H1 (cell line): ENCODE measurements around the gene CGRRF1. TPM values are rescaled to one million over a fixed set of nuclear protein-coding genes. Genes with fewer than 3 reads are reported as not detected.

ENCODE experiments used
- CTCF ChIA-PET: fragments of 300-600 bp; sonication (Branson Sonifier 250); formaldehyde crosslinking; loops from one replicate; lab custom pipeline; 2021; ENCODE audit not compliant: partially characterized antibody; lab: Charles Lee
- POLR2A ChIA-PET: fragments of 300-600 bp; sonication (Branson Sonifier 250); formaldehyde crosslinking; loops from one replicate; lab custom pipeline; 2021; ENCODE audit warnings: inconsistent platforms; ENCODE audit not compliant: partially characterized antibody; lab: Charles Lee
- DNase-seq, 2 experiments: peaks; one replicate each; pipeline versions ENCODE4 v3.0.0 to v3.0.0-alpha.2; 2010 to 2022; ENCODE audit warnings: low spot score in 2 of 2, low read depth in 1 of 2, mixed read lengths in 1 of 2
- FAIRE-seq: peaks from 2 replicates; lab custom pipeline; 2011; peaks lifted over from hg19 to GRCh38; lab: Jason Lieb, UNC
- H2AFZ ChIP-seq: 2 replicates; pipeline ENCODE4 v1.8.1; 2012; ENCODE audit warnings: low read length, inconsistent platforms
- H2AK5ac ChIP-seq: 2 replicates; pipeline ENCODE4 v1.6.1; 2013; ENCODE audit warnings: low read depth, low read length
- H2BK120ac ChIP-seq: replicated peaks from 2 replicates; pipeline ENCODE3; 2013; ENCODE audit warnings: low read depth, low read length, inconsistent platforms
- H2BK12ac ChIP-seq: 2 replicates; pipeline ENCODE4 v1.6.1; 2013; ENCODE audit warnings: low read depth, low read length
- H2BK15ac ChIP-seq: 2 replicates; pipeline ENCODE4 v1.6.1; 2013; ENCODE audit warnings: low read length
- H2BK20ac ChIP-seq: 2 replicates; pipeline ENCODE4 v1.6.1; 2013; ENCODE audit warnings: low read length
- H2BK5ac ChIP-seq: 2 replicates; pipeline ENCODE4 v1.6.1; 2013; ENCODE audit warnings: low read depth, low read length
- H3K14ac ChIP-seq: 2 replicates; pipeline ENCODE4 v1.6.1; 2013; ENCODE audit warnings: inconsistent platforms; ENCODE audit not compliant: insufficient read length
- H3K18ac ChIP-seq: 2 replicates; pipeline ENCODE4 v1.6.1; 2013; ENCODE audit warnings: low read length; ENCODE audit errors: extremely low read depth
- H3K23ac ChIP-seq: 2 replicates; pipeline ENCODE4 v1.6.1; 2013; ENCODE audit warnings: inconsistent platforms; ENCODE audit not compliant: insufficient read length
- H3K23me2 ChIP-seq: 2 replicates; pipeline ENCODE4 v1.6.1; 2013; ENCODE audit warnings: low read depth, low read length
- H3K27ac ChIP-seq: 2 replicates; pipeline ENCODE4 v1.6.1; 2011; ENCODE audit warnings: low read depth, low read length, inconsistent platforms
- H3K27me3 ChIP-seq, 4 experiments: replicated peaks in 1 of 4; 1 replicate in 1 of 4; 2 replicates in 3 of 4; pipeline versions ENCODE4 v1.6.1 to v1.8.1; 2011 to 2013; ENCODE audit warnings: low read length in 3 of 4, mild to moderate bottlenecking in 3 of 4, inconsistent platforms in 2 of 4, mixed read lengths in 2 of 4, moderate library complexity in 1 of 4; ENCODE audit not compliant: control insufficient read depth in 3 of 4, insufficient read depth in 3 of 4; ENCODE audit errors: extremely low read depth in 1 of 4
- H3K36me3 ChIP-seq, 4 experiments: 2 replicates each; pipeline versions ENCODE4 v1.6.1 to v1.8.1; 2011 to 2013; ENCODE audit warnings: mild to moderate bottlenecking in 4 of 4, low read length in 3 of 4, moderate library complexity in 2 of 4, control low read depth in 1 of 4, inconsistent platforms in 1 of 4; ENCODE audit not compliant: insufficient read depth in 4 of 4, control insufficient read depth in 2 of 4
- H3K4ac ChIP-seq: replicated peaks from 2 replicates; pipeline ENCODE3; 2013; ENCODE audit warnings: low read length, low read depth, mixed read lengths, inconsistent platforms; ENCODE audit not compliant: insufficient read length
- H3K4me1 ChIP-seq, 4 experiments: replicated peaks in 1 of 4; 1 replicate in 1 of 4; 2 replicates in 3 of 4; pipeline versions ENCODE4 v1.6.1 to v1.8.1; 2011 to 2013; ENCODE audit warnings: low read length in 3 of 4, inconsistent platforms in 2 of 4, mixed read lengths in 1 of 4; ENCODE audit not compliant: insufficient read depth in 4 of 4, control insufficient read depth in 3 of 4
- H3K4me2 ChIP-seq, 2 experiments: 2 replicates each; pipeline versions ENCODE4 v1.6.1 to v1.8.1; 2011 to 2013; ENCODE audit warnings: low read depth in 2 of 2, low read length in 2 of 2, control low read depth in 1 of 2, inconsistent platforms in 1 of 2, mild to moderate bottlenecking in 1 of 2; ENCODE audit not compliant: insufficient read depth in 1 of 2
- H3K4me3 ChIP-seq, 4 experiments: fragments of 200-600, 300-600 bp in 1 of 4; sonication (generic), shearing (Covaris generic), sonication (Bioruptor Twin) in 1 of 4; 2 replicates each; pipeline versions ENCODE4 v1.5.1 to v1.8.1; 2011 to 2016; ENCODE audit warnings: low read length in 4 of 4, low read depth in 3 of 4, control low read depth in 2 of 4, inconsistent platforms in 2 of 4, mild to moderate bottlenecking in 2 of 4, mixed read lengths in 1 of 4, moderate library complexity in 1 of 4; ENCODE audit not compliant: insufficient read depth in 2 of 4; ENCODE audit errors: extremely low read depth in 1 of 4
- H3K56ac ChIP-seq: replicated peaks from 2 replicates; pipeline ENCODE3; 2013; ENCODE audit warnings: low read depth, mild to moderate bottlenecking, mixed read lengths, low read length, inconsistent platforms; ENCODE audit not compliant: insufficient read length
- H3K79me1 ChIP-seq: 2 replicates; pipeline ENCODE4 v1.6.1; 2013; ENCODE audit warnings: low read depth, low read length, control low read depth
- H3K79me2 ChIP-seq, 2 experiments: 2 replicates each; pipeline versions ENCODE4 v1.6.1 to v1.8.1; 2012 to 2013; ENCODE audit warnings: low read length in 2 of 2, mild to moderate bottlenecking in 2 of 2, inconsistent platforms in 1 of 2; ENCODE audit not compliant: insufficient read depth in 2 of 2, control insufficient read depth in 1 of 2
- H3K9ac ChIP-seq, 4 experiments: replicated peaks in 1 of 4; 1 replicate in 1 of 4; 2 replicates in 3 of 4; pipeline versions ENCODE4 v1.6.1 to v1.8.1; 2011 to 2013; ENCODE audit warnings: low read depth in 3 of 4, low read length in 3 of 4, control low read depth in 2 of 4, mild to moderate bottlenecking in 2 of 4, moderate library complexity in 2 of 4, inconsistent platforms in 1 of 4; ENCODE audit errors: extremely low read depth in 1 of 4
- H3K9me3 ChIP-seq, 2 experiments: 2 replicates each; pipeline versions ENCODE4 v1.6.1 to v1.8.1; 2012 to 2013; ENCODE audit warnings: mild to moderate bottlenecking in 2 of 2, moderate library complexity in 2 of 2, control low read depth in 1 of 2, inconsistent platforms in 1 of 2, low read depth in 1 of 2, low read length in 1 of 2, mixed read lengths in 1 of 2; ENCODE audit not compliant: insufficient read depth in 2 of 2
- H4K20me1 ChIP-seq, 2 experiments: replicated peaks in 1 of 2; 2 replicates each; pipeline versions ENCODE3 to v1.8.1; 2011 to 2013; ENCODE audit warnings: inconsistent platforms in 2 of 2, low read length in 2 of 2, mild to moderate bottlenecking in 1 of 2; ENCODE audit not compliant: insufficient read depth in 2 of 2, control insufficient read depth in 1 of 2
- H4K5ac ChIP-seq: 2 replicates; pipeline ENCODE4 v1.6.1; 2013; ENCODE audit warnings: low read length, low read depth, mixed read lengths, inconsistent platforms; ENCODE audit not compliant: insufficient read length
- H4K8ac ChIP-seq: 2 replicates; pipeline ENCODE4 v1.8.0; 2013; ENCODE audit warnings: mild to moderate bottlenecking, moderate library complexity, low read length, inconsistent platforms; ENCODE audit not compliant: insufficient read depth; ENCODE audit errors: extremely low read depth
- H4K91ac ChIP-seq: replicated peaks from 2 replicates; pipeline ENCODE3; 2013; ENCODE audit warnings: low read length, mixed read lengths, inconsistent platforms; ENCODE audit not compliant: insufficient read length
- ASH2L ChIP-seq: fragments of 200-600, 300-600 bp; sonication (generic); IDR thresholded peaks from one replicate; pipeline ENCODE4 v1.7.1; 2017; ENCODE audit warnings: low read length
- ATF3 ChIP-seq: IDR thresholded peaks from 2 replicates; pipeline ENCODE4 v1.6.1; 2011; ENCODE audit warnings: low read depth, mild to moderate bottlenecking, low read length; ENCODE audit not compliant: insufficient read depth
- CEBPB ChIP-seq: IDR thresholded peaks from 2 replicates; pipeline ENCODE4 v1.6.1; 2012; ENCODE audit warnings: low read depth, low read length
- EP300 ChIP-seq, 2 experiments: IDR thresholded peaks; 1 replicate in 1 of 2; 2 replicates in 1 of 2; pipeline ENCODE4 v1.6.1; 2011 to 2012; ENCODE audit warnings: low read depth in 2 of 2, low read length in 2 of 2, mild to moderate bottlenecking in 2 of 2, borderline replicate concordance in 1 of 2, inconsistent platforms in 1 of 2, moderate library complexity in 1 of 2
- HDAC2 ChIP-seq, 2 experiments: fragments of 300-600 bp in 1 of 2; sonication (generic) in 1 of 2; IDR thresholded peaks; 2 replicates each; pipeline ENCODE4 v1.6.1; 2011 to 2012; ENCODE audit warnings: low read depth in 2 of 2, low read length in 2 of 2, mild to moderate bottlenecking in 2 of 2, moderate library complexity in 2 of 2, borderline replicate concordance in 1 of 2, inconsistent platforms in 1 of 2
- KDM1A ChIP-seq: fragments of 200-600, 300-600 bp; sonication (generic); IDR thresholded peaks from 2 replicates; pipeline ENCODE4 v1.7.1; 2016; ENCODE audit warnings: mild to moderate bottlenecking, low read length, borderline replicate concordance
- KDM5A ChIP-seq: fragments of 200-600 bp; IDR thresholded peaks from 2 replicates; pipeline ENCODE4 v1.7.1; 2012; ENCODE audit warnings: mild to moderate bottlenecking, low read length, inconsistent platforms, mixed read lengths
- MAFK ChIP-seq: IDR thresholded peaks from 2 replicates; pipeline ENCODE4 v1.6.1; 2012; ENCODE audit warnings: low read depth, mild to moderate bottlenecking, improper control_type of control experiment, low read length
- POLR2AphosphoS5 ChIP-seq: IDR thresholded peaks from 2 replicates; pipeline ENCODE4 v1.6.1; 2011; ENCODE audit warnings: low read depth, low read length
- RXRA ChIP-seq: IDR thresholded peaks from 2 replicates; pipeline ENCODE4 v1.6.1; 2011; ENCODE audit warnings: low read depth, mild to moderate bottlenecking, low read length, moderate library complexity; ENCODE audit not compliant: insufficient read depth
- SIN3A ChIP-seq, 2 experiments: IDR thresholded peaks in 1 of 2; conservative IDR thresholded peaks in 1 of 2; 2 replicates each; pipeline ENCODE4 v1.6.1; 2011 to 2012; ENCODE audit warnings: low read length in 2 of 2, improper control_type of control experiment in 1 of 2, low read depth in 1 of 2, mild to moderate bottlenecking in 1 of 2
- SIX5 ChIP-seq: IDR thresholded peaks from 2 replicates; pipeline ENCODE4 v1.6.1; 2011; ENCODE audit warnings: mild to moderate bottlenecking, low read depth, low read length
- WGBS, 2 experiments: shearing (Covaris generic) in 1 of 2; methylation state at CpG; one replicate each; pipeline versions ENCODE4 v1.1.6 to v1.1.7; 2013 to 2015; ENCODE audit warnings: low lambda C conversion rate in 2 of 2, mixed read lengths in 2 of 2, inconsistent platforms in 1 of 2, low coverage in 1 of 2, missing lambda C conversion rate in 1 of 2; ENCODE audit not compliant: insufficient replicate concordance in 2 of 2, insufficient coverage in 1 of 2, insufficient read length in 1 of 2; ENCODE audit errors: extremely low coverage in 1 of 2, missing lambda C conversion rate in 1 of 2; 5-methylcytosine and 5-hydroxymethylcytosine counted together
- polyA plus RNA-seq, 7 experiments: library from polyadenylated mRNA; depleted of rRNA in 3 of 7; stranded (reverse) in 5 of 7; unstranded in 2 of 7; fragments of >200 nt in 5 of 7; fragments of 200-250 nt in 2 of 7; gene quantifications; 1 replicate in 5 of 7; 2 replicates in 1 of 7; 4 replicates in 1 of 7; pipeline versions ENCODE4 v1.2.1 to v1.2.3, GENCODE V29; 2011 to 2013; ENCODE audit warnings: missing spikeins in 2 of 7, mixed read lengths in 2 of 7
- total RNA-seq: library from RNA; stranded (reverse); fragmentation: NEBNext Ultra II Directional; extraction: Animal tissue kit (Norgen Biotek cat#: 25700); gene quantifications from 2 replicates; pipeline ENCODE4 v1.2.1, GENCODE V29; 2021

Gene CGRRF1
- total and polyA plus RNA-seq, 2 of the 8 experiments (the other 6 are each of a cell fraction or from before 2014, with no cell fraction given) = 7.4 to 20.2 TPM

DNA sequence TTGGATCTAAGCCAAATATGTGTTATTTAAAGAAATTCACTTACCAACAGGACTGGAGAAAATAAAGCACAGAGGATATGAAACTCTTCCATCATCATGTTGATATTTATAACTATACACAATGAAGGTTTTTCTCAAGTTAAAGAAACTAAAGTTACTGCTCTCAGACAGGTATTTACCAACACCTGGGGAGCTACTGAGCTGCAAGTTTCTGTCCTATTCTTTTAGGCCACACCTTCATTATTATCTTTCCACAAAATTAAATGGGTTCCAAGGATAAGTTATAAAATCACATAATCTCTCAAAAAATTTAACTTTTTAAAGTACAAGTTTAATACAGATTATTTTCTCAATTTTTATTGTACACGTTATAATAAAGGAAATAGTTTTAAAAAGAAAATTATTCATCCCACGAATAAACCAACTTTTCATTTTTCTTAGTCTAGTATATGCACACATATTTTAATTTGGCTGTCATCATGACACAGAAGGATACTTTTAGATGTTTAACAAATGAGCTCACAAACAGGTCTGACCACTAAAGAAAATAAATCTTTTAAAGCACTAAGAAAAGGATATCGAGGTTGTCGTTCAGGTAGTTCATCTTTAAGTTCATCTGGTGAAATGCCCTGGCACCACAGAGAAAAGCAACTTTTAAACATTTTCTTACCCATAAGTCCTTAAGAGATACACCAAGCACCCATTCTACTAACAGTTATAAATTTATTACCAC is 28.7 kb upstream of the CGRRF1 start:
- ChIA-PET CTCF (interaction anchor here (2.1 kb wide), 1 partner anchor 114 kb away, joined by 5 read pairs; no protein-coding TSS in a partner anchor), POLR2A (no interaction called here)
- FAIRE-seq = no peak
- Histone ChIP-seq H3K18ac (no peak overlapping the region), H3K79me1 (no peaks in the 10 kb centered on the region), H2BK15ac (no peak overlapping the region), H3K4me1 (no peaks in the 10 kb centered on the region), H4K8ac (no peak overlapping the region), H2AFZ (no peak overlapping the region), H3K14ac (no peak overlapping the region), H4K5ac (no peak overlapping the region), H4K20me1 (peaks cover 0 to 5% of the 10 kb centered on the region in 2 experiments), H3K4me2 (no peak overlapping the region), H2BK120ac (no peak overlapping the region), H3K27me3 (no peaks in the 10 kb centered on the region), H3K23ac (no peak overlapping the region), H2BK12ac (no peak overlapping the region), H2BK5ac (no peak overlapping the region), H4K91ac (no peak overlapping the region), H3K4ac (no peak overlapping the region), H2AK5ac (no peak overlapping the region), H3K9me3 (no peaks in the 10 kb centered on the region), H2BK20ac (no peak overlapping the region), H3K23me2 (no peaks in the 10 kb centered on the region), H3K36me3 (peaks cover 0 to 48% (median 6%) of the 10 kb centered on the region in 4 experiments; a peak in 6 of 8 replicates), H3K4me3 (no peak overlapping the region), H3K9ac (no peak overlapping the region), H3K27ac (no peak overlapping the region), H3K79me2 (peaks cover 0 to 32% of the 10 kb centered on the region in 2 experiments; a peak in 3 of 4 replicates), H3K56ac (no peak overlapping the region)
- WGBS, 2 experiments = 86% methylated on average over 4 of the region's 4 CpGs; no CpG with 5 or more reads in 1 of the 2 experiments
- DNase-seq = no peak
- no peak for TF ChIP-seq KDM5A
- TF ChIP-seq ASH2L = no peak
- no peak for TF ChIP-seq POLR2AphosphoS5
- no peak for TF ChIP-seq ATF3
- TF ChIP-seq KDM1A = no peak
- TF ChIP-seq SIX5 = no peak
- no peak for TF ChIP-seq EP300 (IDR thresholded peaks at IDR 0.05; ENCODE audit: borderline replicate concordance in 1 of 2, low read depth in 2 of 2, low read length in 2 of 2)
- TF ChIP-seq RXRA = no peak
- TF ChIP-seq SIN3A (conservative IDR thresholded peaks at IDR 0.05 in 1 of 2, IDR thresholded peaks at IDR 0.05 in 1 of 2; ENCODE audit: low read depth in 1 of 2, low read length in 2 of 2) = no peak
- TF ChIP-seq MAFK = no peak
- no peak for TF ChIP-seq CEBPB
- no peak for TF ChIP-seq HDAC2 (IDR thresholded peaks at IDR 0.05; ENCODE audit: borderline replicate concordance in 1 of 2, low read depth in 2 of 2, low read length in 2 of 2)
